NT2/D1 (cell line): ENCODE measurements around the gene FIP1L1.

Experiments used
- DNase-seq: peaks from one replicate; pipeline ENCODE4 v3.0.0-alpha.2; 2011; ENCODE audit warnings: low read depth, low spot score
- H3K27me3 ChIP-seq: 2 replicates; pipeline ENCODE4 v1.6.0; 2011; ENCODE audit warnings: mild to moderate bottlenecking; ENCODE audit not compliant: insufficient read length, insufficient read depth
- H3K36me3 ChIP-seq: 2 replicates; pipeline ENCODE4 v1.6.1; 2011; ENCODE audit warnings: mild to moderate bottlenecking, low read length, mixed read lengths; ENCODE audit not compliant: insufficient read depth, insufficient read length
- H3K4me1 ChIP-seq: 2 replicates; pipeline ENCODE4 v1.5.1; 2011; ENCODE audit not compliant: insufficient read depth, insufficient read length
- H3K4me3 ChIP-seq: 2 replicates; pipeline ENCODE4 v1.5.1; 2011; ENCODE audit warnings: low read depth; ENCODE audit not compliant: insufficient read length
- H3K9ac ChIP-seq: 2 replicates; pipeline ENCODE4 v1.6.0; 2011; ENCODE audit warnings: low read depth; ENCODE audit not compliant: insufficient read length
- H3K9me3 ChIP-seq: 2 replicates; pipeline ENCODE4 v1.5.1; 2011; ENCODE audit warnings: mild to moderate bottlenecking, low read length; ENCODE audit not compliant: insufficient read depth
- SUZ12 ChIP-seq: IDR thresholded peaks from 2 replicates; pipeline ENCODE4 v1.6.1; 2011; ENCODE audit not compliant: insufficient read length, insufficient read depth; ENCODE audit errors: extremely low read depth
- YY1 ChIP-seq: IDR thresholded peaks from 2 replicates; pipeline ENCODE4 v1.6.1; 2011; ENCODE audit not compliant: insufficient read length, insufficient read depth
- ZNF274 ChIP-seq: IDR thresholded peaks from 2 replicates; pipeline ENCODE4 v1.6.1; 2011; ENCODE audit warnings: mild to moderate bottlenecking, low read depth, low read length

FIP1L1 gene

DNA sequence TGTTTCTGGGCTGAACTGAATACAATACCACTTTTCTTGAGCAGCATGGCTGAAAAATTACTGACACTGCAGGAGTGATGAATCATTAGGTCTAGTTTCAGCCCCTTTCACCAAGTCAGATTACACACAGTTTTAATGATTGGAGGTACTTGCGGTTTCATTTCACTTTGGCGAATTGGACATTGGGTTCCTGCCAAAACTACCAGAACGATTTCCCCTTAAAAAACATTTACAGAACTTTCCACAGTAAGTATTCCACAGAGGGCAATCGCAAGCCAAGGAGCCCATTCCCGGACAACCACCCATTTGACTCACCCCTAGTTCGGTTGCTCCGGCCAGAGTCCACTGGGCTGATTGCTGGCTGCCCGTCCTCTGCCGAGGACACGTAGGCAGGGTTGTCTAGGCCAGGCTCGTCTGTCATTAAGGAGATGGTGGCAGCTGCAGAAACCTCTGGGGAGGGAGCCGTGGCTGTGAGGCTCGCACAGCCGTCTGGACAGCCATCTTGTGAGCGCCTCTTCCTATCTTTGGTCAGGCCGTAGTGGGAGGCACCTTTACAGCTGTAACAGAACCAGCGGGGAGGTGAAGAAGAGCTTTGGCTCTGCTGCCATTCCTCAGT is 130.3 kb downstream of the FIP1L1 start:
- no peak overlapping the region for H3K9ac ChIP-seq
- no peaks in the 10 kb centered on the region for H3K9me3 ChIP-seq
- DNase-seq = no peak
- H3K4me1 ChIP-seq = no peaks in the 10 kb centered on the region
- H3K4me3 ChIP-seq = no peak overlapping the region
- TF ChIP-seq YY1 = no peak
- TF ChIP-seq ZNF274 = no peak
- TF ChIP-seq SUZ12 = no peak
- no peaks in the 10 kb centered on the region for H3K36me3 ChIP-seq
- no peaks in the 10 kb centered on the region for H3K27me3 ChIP-seq

DNA sequence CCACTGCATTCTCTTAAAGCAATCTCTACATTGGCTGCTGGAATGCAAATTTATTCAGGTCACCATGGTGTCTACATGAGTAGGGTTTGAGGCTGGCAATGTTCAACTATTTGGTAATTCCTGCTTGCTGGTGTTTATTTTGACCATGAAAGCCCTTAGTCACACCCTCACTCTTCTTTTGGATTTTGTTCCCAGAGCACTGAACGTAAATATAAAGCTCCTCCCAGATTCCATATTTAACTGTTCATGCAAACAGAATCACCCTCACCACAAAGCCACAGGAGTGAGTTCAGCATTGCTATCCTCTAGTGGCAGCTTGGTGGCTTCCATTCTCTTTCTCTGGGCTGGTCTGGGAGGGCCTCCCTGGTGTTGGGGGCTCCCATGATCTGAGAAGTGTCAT is 131.0 kb downstream of the FIP1L1 start:
- H3K36me3 ChIP-seq = no peaks in the 10 kb centered on the region

DNA sequence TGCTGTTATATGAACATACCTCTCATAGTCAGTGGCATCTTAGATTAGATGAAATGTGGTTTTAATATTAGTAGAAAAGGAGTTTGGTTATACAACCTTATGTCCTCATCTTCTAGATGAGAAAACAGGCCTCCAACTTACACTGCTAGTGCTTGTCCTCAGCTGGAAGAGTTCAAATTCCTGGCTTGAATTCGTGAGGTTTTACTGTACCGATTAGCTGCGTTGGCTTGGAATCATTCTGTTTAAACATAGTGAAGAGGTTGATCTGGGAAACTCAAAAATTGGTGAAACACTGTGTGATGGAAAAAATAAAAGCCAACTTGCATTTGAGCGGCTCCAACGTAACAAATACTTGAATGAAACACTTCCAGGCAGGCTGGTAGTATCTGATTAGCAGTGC is 132.9 kb downstream of the FIP1L1 start:
- H3K9me3 ChIP-seq = no peaks in the 10 kb centered on the region
- H3K36me3 ChIP-seq = no peaks in the 10 kb centered on the region
- H3K9ac ChIP-seq = no peak overlapping the region
- no peak overlapping the region for H3K4me3 ChIP-seq
- no peak for DNase-seq
- H3K4me1 ChIP-seq = no peaks in the 10 kb centered on the region
- H3K27me3 ChIP-seq = no peaks in the 10 kb centered on the region
- no peak for TF ChIP-seq YY1
- no peak for TF ChIP-seq SUZ12
- TF ChIP-seq ZNF274 = no peak

More for the DNA sequence above, 131.0 kb downstream of the FIP1L1 start:
- TF ChIP-seq ZNF274 = no peak
- TF ChIP-seq YY1 = no peak
- no peak for TF ChIP-seq SUZ12
- no peak for DNase-seq
- Histone ChIP-seq H3K9me3 (no peaks in the 10 kb centered on the region), H3K4me3 (no peak overlapping the region), H3K9ac (no peak overlapping the region), H3K4me1 (no peaks in the 10 kb centered on the region), H3K27me3 (no peaks in the 10 kb centered on the region)
